Stimulated activated memory B cell treated with anti-CD40 and anti-IgM and Interleukin-4, amounts not matched to agents 10 μg/mL and 1 μg/mL and 100 μg/mL, for 72 hours (primary cell): ENCODE measurements around the gene SERPINF2.
"Not testable (repeated sequence)": the region's sequence is repeated elsewhere in the genome, so short reads cannot be mapped to it uniquely, and the experiment has no call there.

Experiments
- ATAC-seq: fragments of 150-1000 bp; cut with Tn5 transposase; 2 replicates; pipeline ENCODE4 v1.10.0; 2021
- H3K27ac Mint-ChIP-seq: one replicate; pipeline ENCODE4 v1.8.0; 2022; ENCODE audit warnings: mild to moderate bottlenecking, mixed read lengths
- H3K27me3 Mint-ChIP-seq: one replicate; pipeline ENCODE4 v1.8.0; 2022; ENCODE audit warnings: mixed read lengths
- H3K36me3 Mint-ChIP-seq: one replicate; pipeline ENCODE4 v1.8.0; 2022; ENCODE audit warnings: mixed read lengths
- H3K4me1 Mint-ChIP-seq: one replicate; pipeline ENCODE4 v1.8.0; 2022; ENCODE audit warnings: mixed read lengths
- H3K4me3 Mint-ChIP-seq: one replicate; pipeline ENCODE4 v1.8.0; 2022; ENCODE audit warnings: mild to moderate bottlenecking, moderate library complexity, mixed read lengths
- H3K9me3 Mint-ChIP-seq: one replicate; pipeline ENCODE4 v1.8.0; 2022; ENCODE audit warnings: mixed read lengths

Gene SERPINF2

DNA sequence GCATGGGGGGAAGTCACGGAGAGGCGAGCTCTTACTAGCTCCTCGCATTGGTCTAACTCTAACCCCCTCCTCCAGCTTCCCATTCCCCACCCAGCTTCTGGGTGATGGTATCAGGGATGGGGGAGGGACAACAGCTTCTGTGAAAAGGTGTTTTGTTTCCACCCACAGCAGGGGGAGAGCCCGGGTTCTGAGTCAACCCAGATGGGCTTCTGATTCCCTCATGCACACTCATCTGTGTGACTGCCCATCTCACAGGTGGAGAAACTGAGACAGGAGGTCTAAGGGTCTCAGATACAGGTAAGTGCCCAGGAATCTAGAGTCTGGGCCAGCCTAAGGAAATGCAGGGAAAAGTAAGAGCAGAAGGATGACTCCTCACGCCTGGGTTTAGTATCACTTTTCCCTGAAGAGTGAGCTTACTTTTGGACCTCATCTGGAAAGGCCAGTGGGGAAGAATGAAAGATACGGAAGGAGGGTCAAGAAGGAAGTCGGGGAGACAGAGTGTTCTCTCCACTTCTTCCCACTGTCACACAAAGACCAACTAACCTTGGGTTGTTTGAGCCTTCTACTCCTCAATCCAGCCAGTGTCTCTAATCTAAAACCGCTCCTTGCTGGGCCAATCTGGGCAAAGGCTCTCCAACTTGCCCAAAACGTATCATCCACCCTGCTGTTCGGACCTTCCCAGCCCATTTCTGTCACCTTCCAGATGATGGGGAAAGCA, 29.4 kb upstream of the SERPINF2 start:
- Mint-ChIP-seq H3K4me3 (no peak overlapping the region), H3K27me3 (peaks cover 58% of the 10 kb centered on the region), H3K4me1 (peaks cover 51% of the 10 kb centered on the region), H3K36me3 (peaks cover 45% of the 10 kb centered on the region), H3K9me3 (no peaks in the 10 kb centered on the region), H3K27ac (peak overlapping the region; percentile 75)
- ATAC-seq: no peak

DNA sequence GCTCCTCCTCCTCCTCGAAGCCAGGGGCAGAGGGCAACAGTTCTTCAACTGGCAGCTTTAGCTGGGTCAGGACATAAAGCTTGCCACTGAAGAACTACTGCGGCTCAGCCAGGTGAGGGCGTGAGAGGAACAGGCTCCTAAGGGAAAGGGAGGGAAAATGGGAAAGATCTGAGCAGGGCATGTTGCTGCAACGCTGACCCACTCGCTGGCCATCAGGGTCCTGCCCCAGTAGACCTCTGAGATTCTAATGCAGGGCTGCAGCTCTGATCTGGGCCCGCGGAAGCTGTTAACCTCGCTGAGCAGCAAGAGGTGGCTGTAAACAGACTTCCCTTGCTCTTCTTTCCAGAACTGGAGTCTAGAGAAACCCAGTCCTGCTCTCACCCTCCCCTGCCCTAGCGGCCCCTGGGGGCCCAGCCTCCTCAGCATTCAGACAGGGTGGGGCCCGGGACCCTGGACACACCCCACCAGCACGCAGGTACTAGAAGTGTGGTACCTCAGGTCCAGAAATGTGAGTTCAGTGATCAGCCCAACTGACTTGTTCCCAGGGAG, 28.7 kb upstream of the SERPINF2 start:
- H3K27ac Mint-ChIP-seq: peak overlapping the region; percentile 75
- peaks cover 53% of the 10 kb centered on the region for H3K4me1 Mint-ChIP-seq
- H3K4me3 Mint-ChIP-seq: peak overlapping the region; percentile 82

DNA sequence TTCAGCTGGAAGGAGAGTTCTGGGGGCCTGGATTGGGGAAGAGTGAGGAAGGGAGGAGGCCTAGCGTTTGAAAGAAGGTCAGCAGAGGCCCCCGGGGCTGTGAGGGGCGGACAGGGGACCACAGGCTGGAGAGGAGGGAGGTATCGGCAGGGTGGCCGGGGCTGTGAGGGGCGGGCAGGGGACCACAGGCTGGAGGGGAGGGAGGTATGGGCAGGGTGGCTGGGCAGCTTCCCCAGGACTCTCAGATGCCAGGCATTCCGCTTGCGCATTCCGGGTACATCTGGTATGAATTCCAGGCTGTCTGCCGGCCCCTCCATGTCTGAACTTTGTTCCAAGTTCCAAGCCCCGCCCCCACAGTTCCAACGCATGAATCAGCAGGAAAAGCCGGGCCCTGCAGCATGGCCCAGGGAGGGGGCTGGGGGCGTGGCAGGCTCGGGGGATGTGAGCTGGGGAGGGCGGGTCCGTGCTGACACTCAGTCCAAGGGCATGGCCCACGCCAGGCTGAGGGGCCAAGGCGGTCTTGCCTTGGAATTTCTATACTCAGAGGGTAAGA, 28.2 kb upstream of the SERPINF2 start:
- Mint-ChIP-seq H3K27me3 (peaks cover 49% of the 10 kb centered on the region), H3K4me3 (peak overlapping the region; percentile 99), H3K9me3 (no peaks in the 10 kb centered on the region), H3K4me1 (peaks cover 53% of the 10 kb centered on the region), H3K27ac (peak overlapping the region; percentile 75), H3K36me3 (peaks cover 45% of the 10 kb centered on the region)
- ATAC-seq: no peak

More for the DNA sequence above, 28.7 kb upstream of the SERPINF2 start:
- H3K9me3 Mint-ChIP-seq: no peaks in the 10 kb centered on the region
- H3K27me3 Mint-ChIP-seq: peaks cover 52% of the 10 kb centered on the region
- peaks cover 45% of the 10 kb centered on the region for H3K36me3 Mint-ChIP-seq
- ATAC-seq: no peak

DNA sequence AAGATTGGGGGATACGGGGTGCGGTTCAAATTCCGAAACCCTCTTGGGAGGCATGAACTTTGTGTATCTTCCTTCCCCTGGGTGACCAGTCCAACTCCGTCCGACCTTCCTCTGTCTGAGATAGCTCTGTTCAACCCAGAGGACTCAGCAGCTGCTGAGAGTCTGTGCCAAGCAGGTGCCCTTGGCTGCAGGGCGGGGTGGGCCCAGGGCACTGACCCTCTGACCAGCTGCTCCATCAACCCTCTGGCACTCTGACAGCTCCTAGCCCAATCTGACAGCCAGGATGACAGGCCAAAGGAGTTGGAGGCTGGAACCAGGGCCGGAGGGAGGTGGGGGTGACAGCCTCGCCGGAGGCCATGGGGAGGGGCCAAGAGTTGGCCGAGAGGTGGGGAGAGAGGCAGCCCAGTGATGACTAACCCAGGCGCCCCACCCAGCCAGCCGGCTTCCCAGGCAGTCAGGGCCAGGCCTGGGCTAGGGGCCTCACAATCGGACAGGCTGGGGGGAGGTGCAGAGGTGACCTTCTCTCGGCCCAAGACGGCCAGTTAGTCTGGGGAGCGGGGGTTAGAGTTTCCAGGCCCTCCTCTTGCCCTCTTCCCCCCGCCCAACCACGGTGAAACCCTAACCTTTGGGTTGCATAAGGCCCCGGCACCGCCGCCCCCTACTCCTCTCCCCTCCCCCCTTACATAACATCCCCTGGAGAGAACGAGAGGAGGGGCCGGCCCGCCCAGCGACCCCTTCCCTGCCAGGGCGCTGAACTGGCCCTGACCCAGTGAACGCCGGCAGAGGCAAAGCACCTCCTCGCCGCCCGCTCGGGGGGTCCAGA, 27.5 kb upstream of the SERPINF2 start:
- ATAC-seq: no peak
- H3K9me3 Mint-ChIP-seq: no peaks in the 10 kb centered on the region
- peaks cover 45% of the 10 kb centered on the region for H3K36me3 Mint-ChIP-seq
- H3K4me3 Mint-ChIP-seq: peak overlapping the region; percentile 99
- H3K27ac Mint-ChIP-seq: peak overlapping the region; percentile 96
- H3K4me1 Mint-ChIP-seq: peaks cover 53% of the 10 kb centered on the region
- peaks cover 49% of the 10 kb centered on the region for H3K27me3 Mint-ChIP-seq

DNA sequence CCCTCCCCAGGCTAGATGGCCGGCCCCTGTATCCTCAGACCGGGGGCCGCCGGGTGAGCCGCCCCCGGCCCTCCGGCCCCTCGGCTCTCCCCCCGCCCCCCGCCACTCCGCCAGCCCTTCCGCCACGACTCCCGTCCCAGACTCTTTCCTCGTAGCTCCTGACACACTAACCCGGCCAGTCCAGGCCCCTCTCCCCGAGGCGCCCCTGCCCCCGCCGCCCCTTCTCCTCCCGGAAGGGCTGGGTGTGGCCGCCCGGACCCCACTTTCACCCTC, 26.9 kb upstream of the SERPINF2 start:
- Mint-ChIP-seq H3K27me3 (peaks cover 44% of the 10 kb centered on the region), H3K4me3 (peak overlapping the region; percentile 99), H3K36me3 (peaks cover 43% of the 10 kb centered on the region), H3K9me3 (no peaks in the 10 kb centered on the region), H3K4me1 (peaks cover 52% of the 10 kb centered on the region), H3K27ac (peak overlapping the region; percentile 96)
- no peak for ATAC-seq

DNA sequence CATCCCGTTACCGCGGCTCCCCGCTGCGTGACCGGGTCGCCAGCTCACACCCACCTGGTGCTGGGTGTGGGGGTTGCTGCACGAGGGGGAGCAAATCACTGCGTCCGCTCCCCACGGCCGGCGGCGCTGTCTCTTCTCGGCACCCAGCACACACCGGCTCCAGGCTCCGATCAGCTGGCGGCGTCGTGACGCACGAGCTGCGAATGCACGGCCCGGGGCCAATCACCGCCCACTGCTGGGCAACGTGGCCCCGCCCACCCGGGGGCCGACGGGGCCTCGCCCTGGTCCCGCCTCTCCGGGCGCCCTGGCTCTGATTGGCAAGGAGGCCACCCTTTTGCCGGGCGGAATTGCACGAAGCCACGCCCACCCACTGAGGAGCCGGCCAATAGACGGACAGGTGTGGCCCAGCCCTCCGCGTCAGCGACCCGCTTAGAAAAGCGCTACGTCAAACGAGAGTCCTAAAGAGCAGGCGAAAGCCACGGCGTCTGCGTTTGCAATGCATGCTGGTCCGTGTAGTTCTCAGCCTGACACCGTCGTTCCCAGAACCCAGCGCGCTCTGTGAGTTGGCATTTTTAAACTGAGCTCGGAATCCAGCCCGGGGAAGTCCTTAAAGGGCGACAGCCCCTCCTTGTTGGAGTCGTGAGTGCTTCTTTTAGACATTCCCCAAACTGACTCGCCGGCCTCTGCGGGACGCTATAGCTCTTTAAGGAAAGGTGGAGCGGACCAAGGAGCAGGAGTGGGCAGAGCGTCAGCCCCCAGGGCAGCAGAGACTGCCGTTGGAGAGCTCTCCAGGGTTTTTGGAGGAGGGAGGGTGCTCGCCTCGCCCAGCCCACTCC, 26.4 kb upstream of the SERPINF2 start:
- peaks cover 38% of the 10 kb centered on the region for H3K27me3 Mint-ChIP-seq
- no peaks in the 10 kb centered on the region for H3K9me3 Mint-ChIP-seq
- H3K36me3 Mint-ChIP-seq: peaks cover 37% of the 10 kb centered on the region
- peak; percentile 93 for ATAC-seq
- peaks cover 51% of the 10 kb centered on the region for H3K4me1 Mint-ChIP-seq
- peak overlapping the region; percentile 96 for H3K27ac Mint-ChIP-seq
- peak overlapping the region; percentile 99 for H3K4me3 Mint-ChIP-seq

DNA sequence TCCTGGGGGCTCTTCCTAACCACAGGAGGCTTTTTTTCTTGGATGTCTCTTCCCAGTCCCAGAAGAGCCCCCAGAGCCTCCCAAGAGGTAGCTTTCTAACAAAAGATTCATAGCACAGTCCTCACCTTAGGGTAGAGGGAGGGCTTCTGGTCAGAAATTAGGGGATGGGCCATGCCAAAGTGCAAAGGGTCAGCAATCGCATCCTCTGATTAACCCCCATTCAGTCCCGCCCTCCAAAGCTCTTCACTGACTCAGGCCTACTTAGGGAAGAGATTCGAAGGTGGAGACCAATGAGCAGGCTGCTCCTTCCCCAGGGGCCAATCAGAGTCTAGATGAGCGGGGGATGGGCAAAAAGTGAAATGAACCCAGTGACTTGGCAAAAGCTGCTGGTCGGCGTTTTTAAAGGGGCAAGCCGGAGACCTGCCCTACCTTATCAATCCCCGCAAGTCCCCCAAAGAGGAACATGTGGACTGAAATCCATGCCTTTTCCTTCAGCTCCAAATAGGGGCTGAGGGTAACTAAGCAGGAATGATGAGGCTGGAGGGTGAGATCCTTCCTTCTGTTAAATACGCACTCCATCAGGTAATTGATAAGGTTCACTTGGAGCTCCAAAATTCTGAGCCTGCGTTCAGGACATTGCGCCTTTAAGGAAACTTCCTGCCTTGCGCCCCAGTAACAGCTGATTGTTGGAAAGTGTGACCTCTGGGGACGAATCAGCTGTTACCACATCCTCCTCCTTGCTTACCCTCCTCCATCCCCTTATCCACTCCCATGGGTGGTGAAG, 25.6 kb upstream of the SERPINF2 start:
- Mint-ChIP-seq H3K36me3 (peaks cover 29% of the 10 kb centered on the region), H3K27me3 (peaks cover 30% of the 10 kb centered on the region), H3K4me1 (peaks cover 57% of the 10 kb centered on the region), H3K27ac (peak overlapping the region; percentile 96), H3K4me3 (peak overlapping the region; percentile 99), H3K9me3 (no peaks in the 10 kb centered on the region)
- peak; percentile 81 for ATAC-seq

DNA sequence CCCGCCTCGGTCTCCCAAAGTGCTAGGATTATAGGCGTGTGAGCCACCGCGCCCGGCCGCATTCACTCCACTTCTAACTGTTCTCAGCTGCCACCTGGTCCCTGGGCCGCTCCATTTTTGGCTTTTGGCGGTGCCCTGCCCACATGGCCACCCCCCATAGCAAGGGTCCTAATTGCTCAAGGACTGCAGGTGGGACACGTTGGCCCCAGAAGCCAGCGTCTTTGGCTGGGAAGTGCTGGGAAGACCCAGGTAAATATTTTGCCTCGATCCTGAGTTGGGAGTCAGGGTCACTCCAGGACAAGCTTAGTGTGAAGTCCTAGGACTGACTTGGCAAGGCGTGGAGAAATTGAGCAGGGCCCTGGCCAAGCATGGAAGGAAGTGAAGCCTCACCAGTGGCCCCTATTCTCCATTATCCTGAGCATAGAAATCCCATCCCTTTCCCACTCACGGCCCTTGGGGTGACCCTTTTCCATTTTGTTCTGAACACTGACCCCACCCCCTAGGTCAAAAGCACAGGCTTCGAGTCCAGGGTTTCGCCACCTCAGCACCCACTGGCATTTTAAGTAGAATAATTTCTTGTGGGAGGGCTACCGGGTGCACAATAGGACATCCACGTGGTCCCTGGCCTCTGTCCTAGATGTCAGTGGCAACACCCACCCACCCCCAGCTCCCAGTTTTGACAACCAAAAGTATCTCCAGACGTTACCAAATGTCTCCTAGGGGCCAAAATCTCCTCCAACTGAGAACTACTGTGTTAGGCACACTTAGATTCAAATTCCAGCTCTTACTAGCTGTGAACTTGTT, 24.1 kb upstream of the SERPINF2 start:
- peak overlapping the region; percentile 96 for H3K27ac Mint-ChIP-seq
- no peaks in the 10 kb centered on the region for H3K9me3 Mint-ChIP-seq
- peaks cover 18% of the 10 kb centered on the region for H3K27me3 Mint-ChIP-seq
- ATAC-seq: no peak
- H3K4me3 Mint-ChIP-seq: peak overlapping the region; percentile 99
- peaks cover 70% of the 10 kb centered on the region for H3K4me1 Mint-ChIP-seq
- H3K36me3 Mint-ChIP-seq: peaks cover 15% of the 10 kb centered on the region

DNA sequence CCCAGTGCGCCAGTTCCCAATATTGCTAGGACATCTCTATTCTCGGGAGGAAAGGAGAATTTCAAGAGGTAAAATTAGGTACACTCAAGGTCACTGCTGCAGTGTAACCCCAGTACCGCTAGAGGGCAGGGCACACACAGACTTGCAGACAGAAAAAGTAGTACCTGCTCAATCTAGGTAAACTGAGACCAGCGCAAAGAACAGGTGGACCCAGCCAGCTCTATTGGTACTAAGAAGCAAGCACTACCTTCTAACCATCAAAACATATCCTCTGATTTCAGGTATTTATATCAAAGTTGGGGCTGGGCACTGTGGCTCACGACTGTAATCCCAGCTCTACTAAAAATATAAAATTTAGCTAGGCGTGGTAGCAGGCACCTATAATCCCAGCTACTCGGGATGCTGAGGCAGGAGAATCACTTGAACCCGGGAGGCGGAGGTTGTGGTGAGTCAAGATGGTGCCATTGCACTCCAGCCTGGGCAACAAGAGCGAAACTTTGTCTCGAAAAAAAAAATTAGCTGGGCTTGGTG, 21.8 kb upstream of the SERPINF2 start:
- Mint-ChIP-seq H3K9me3 (no peaks in the 10 kb centered on the region), H3K4me3 (no peak overlapping the region), H3K27ac (peak overlapping the region; percentile 99)

DNA sequence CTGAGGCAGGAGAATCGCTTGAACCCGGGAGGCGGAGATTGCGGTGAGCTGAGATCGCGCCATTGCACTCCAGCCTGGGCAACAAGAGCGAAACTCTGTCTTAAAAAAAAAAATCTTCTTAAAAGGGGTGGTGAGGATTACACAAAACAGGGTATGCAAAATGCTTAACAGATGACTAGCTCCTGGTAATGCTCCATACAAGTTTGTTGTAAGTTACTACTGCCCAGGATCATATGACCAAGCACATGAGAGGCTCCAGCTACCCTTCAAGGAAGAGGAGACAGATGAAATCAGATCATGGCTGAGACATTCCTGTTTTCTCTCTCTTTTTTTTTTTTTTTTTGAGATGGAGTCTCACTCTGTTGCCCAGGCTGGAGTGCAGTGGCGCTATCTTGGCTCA, 20.6 kb upstream of the SERPINF2 start:
- H3K27me3 Mint-ChIP-seq, H3K36me3 Mint-ChIP-seq, H3K9me3 Mint-ChIP-seq, H3K4me3 Mint-ChIP-seq, ATAC-seq: not testable (repeated sequence)
- Mint-ChIP-seq H3K27ac (peak overlapping the region; percentile 99), H3K4me1 (peaks cover 64% of the 10 kb centered on the region)

More for the DNA sequence above, 21.8 kb upstream of the SERPINF2 start:
- H3K27me3 Mint-ChIP-seq: no peaks in the 10 kb centered on the region
- peaks cover 64% of the 10 kb centered on the region for H3K4me1 Mint-ChIP-seq
- H3K36me3 Mint-ChIP-seq: peaks cover 5% of the 10 kb centered on the region
- ATAC-seq: no peak

DNA sequence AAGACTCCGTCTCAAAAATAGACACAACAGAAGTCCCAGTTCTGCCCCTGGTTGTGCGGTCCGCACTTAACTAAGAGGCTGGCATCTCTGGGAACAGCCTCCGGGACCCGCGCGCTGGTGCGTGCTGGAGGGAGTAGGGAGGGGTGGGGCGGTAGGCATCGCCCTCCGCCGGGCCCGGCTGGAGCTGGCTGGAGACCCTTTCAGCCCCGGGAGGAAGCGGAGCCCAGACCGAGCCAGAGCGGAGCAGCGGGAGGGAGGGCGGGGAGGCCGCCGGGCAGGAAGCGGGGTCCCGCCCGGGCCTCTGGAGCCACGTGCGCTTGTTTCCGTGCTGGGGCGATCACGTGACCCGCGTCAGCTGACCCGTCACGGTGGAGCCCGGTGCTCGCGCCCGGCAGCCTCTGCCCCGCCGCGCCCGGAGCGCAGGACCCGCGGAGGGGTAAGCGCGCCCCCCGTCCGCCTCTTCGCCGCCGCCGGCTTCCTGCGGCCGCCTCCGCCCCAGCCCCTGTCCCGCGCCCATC, 18.3 kb upstream of the SERPINF2 start, which contains the start of gene WDR81:
TSS of gene WDR81 (plus strand) at position 354 of the 518 bp plus-strand sequence. CDS start 256 bp downstream, outside the sequence.
- Mint-ChIP-seq H3K9me3 (no peaks in the 10 kb centered on the region), H3K36me3 (peaks cover 24% of the 10 kb centered on the region), H3K27me3 (no peaks in the 10 kb centered on the region), H3K4me3 (peak within 1 kb of the TSS; percentile 81), H3K27ac (peak within 1 kb of the TSS; percentile 99), H3K4me1 (peaks cover 71% of the 10 kb centered on the region)
- peak; percentile 84 for ATAC-seq

DNA sequence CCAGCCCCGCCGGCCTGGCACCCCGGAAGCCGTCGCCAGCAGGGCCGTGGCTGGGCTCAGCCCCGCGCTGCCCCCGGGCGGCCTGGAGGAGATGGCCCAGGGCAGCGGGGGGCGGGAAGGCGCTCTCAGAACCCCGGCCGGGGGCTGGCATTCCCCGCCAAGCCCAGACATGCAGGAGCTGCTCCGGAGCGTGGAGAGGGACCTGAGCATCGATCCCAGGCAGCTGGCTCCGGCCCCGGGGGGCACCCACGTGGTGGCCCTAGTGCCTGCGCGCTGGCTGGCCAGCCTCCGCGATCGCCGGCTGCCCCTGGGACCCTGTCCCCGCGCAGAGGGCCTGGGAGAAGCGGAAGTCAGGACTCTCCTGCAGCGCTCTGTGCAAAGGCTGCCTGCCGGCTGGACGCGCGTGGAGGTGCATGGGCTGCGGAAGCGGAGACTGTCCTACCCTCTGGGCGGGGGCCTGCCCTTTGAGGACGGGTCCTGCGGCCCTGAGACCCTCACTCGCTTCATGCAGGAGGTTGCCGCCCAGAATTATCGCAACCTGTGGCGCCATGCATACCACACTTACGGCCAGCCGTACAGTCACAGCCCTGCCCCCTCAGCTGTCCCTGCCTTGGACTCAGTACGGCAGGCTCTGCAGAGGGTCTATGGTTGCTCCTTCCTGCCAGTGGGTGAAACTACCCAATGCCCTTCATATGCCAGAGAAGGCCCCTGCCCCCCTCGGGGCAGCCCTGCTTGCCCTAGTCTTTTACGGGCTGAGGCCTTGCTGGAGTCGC, 17.6 kb upstream of the SERPINF2 start:
- peak; percentile 71 for ATAC-seq
- H3K36me3 Mint-ChIP-seq: peaks cover 30% of the 10 kb centered on the region
- peak overlapping the region; percentile 81 for H3K4me3 Mint-ChIP-seq
- H3K4me1 Mint-ChIP-seq: peaks cover 78% of the 10 kb centered on the region
- peak overlapping the region; percentile 99 for H3K27ac Mint-ChIP-seq
- H3K27me3 Mint-ChIP-seq: no peaks in the 10 kb centered on the region
- no peaks in the 10 kb centered on the region for H3K9me3 Mint-ChIP-seq
